Activated CD4-positive, CD25-positive, alpha-beta regulatory T cell treated with anti-CD3 and anti-CD28 coated beads, Interleukin-2, amount 50 U/mL, for 16 hours (primary cell): ENCODE data around the gene WDFY4.

Source experiments
- DNase-seq: peaks from one replicate; pipeline ENCODE4 v3.0.0-alpha.2; 2020; ENCODE audit warnings: low read depth, low spot score

The WDFY4 gene

GRCh38 chr10:48905311-48905710 lies 220.6 kb downstream of the WDFY4 start:
- DNase-seq: no peak

DNA sequence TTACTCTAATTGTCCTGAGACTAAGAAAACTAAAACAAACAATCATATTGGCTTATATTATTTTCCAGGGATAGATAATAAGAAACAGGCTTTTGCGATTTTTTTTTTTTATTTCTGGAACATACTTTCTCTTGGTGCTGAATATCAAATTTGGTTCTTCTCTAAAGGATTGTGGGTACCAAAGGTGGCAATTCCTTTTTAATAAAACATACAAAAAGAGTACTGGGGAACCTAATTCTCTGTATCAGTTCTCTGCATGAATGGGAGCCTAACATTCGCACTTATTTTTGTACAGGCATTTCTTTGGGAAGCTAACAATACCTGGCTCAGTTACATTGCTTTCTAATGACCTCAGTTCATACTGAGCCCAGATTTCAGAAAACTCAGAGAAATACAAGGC lies 222.2 kb downstream of the WDFY4 start:
- no peak for DNase-seq

- DNase-seq: no peak
These were observed 223.1 kb downstream of the WDFY4 start for GRCh38 chr10:48907730-48908129.

DNA sequence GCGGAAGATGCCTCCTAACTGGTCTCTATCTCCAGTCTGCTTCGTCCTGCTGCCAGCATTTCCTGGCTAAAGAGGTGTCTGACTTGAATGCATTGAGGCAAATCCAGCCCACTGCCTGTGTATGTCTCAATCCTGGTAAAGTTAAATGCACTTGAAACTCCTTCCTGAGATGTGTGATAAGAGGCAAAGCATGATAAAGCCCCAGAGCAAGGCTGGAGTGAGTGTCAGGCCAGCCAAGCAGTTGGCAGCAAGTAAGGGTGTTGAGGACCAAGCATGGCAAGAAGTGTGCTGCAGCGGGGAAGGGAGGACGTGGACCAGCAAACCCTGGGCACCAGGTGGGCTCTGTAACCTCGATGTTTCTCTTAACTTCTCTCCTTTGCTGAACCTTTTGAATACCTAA lies 225.9 kb downstream of the WDFY4 start:
- no peak for DNase-seq

DNA sequence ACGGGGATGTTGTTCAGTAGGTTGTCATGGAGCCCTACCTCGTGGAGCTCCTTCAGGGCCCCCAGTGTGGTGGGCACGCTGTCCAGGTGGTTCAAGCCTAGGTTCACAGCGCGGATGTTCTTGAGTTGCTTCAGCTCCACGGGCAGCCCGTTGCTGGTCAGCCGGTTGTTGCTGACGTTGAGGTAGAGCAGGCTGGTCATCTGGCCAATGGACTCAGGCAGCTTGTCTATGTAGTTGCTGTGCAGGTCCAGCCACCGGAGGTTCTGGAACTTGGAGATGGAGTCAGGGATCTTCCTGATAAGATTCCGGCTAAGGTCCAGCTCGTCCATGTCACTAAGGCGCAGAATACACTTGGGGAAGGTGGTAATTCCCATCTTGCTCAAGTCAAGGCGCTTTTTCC lies 229.0 kb downstream of the WDFY4 start:
- no peak for DNase-seq

DNA sequence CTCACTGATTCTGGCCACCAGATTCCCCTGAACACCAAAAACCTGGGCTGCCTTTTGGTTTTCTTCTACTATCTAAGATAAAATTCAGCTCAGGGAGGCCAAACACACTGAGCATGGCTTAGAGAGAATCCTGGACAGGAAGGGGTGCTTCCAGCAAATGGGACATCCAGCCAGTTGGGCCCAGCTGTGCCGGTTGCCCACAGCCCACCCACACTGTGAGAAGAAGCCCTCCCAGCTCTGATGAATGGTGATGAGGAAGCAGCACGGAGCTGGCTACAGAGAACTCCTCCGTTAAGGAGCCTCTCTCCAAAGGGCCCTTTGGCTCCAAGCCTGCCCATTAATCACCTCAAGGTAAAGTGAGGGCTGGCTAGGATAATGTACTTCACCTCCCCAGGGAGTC lies 239.1 kb downstream of the WDFY4 start:
- DNase-seq: no peak

- DNase-seq: no peak
These were observed 240.3 kb downstream of the WDFY4 start for GRCh38 chr10:48924988-48925387.

- DNase-seq: no peak
These were observed 241.6 kb downstream of the WDFY4 start for GRCh38 chr10:48926255-48926654.

DNA sequence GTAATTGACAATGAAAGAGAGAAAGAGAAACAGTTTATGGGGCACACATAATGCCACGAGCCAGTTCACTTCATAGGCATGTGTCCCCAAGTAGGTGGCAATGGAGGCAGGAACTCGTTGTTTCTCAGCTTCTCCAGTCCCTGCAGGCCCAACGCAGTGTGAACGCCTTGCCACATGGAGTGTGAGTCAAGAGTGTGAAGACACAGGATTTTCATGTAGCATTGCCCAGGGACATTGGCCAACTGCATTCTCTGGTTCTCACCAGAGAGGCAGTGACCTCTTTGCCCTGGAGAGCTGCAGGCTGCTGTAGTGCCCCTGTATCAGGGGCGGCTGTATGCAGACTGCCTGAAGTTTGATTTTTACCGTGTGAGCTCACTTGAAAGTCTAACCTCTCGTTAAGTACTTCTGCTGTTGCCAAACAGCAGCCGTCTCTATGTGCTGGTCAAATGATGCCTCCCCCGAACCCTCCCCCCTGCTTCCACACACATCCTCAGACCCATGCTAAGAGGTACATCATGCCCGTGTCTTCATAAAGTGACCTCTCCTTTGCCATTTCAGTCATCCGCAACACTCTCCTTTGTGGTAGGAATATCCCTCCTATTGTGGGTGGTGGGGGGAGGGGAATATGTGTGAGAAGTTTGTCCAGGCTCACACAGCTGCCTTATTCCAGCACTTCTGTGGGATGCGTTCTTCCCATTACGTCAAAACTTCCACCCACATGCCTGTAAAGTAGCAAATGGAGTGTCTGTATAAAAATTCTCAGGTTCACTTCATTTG lies 242.3 kb downstream of the WDFY4 start:
- no peak for DNase-seq

DNA sequence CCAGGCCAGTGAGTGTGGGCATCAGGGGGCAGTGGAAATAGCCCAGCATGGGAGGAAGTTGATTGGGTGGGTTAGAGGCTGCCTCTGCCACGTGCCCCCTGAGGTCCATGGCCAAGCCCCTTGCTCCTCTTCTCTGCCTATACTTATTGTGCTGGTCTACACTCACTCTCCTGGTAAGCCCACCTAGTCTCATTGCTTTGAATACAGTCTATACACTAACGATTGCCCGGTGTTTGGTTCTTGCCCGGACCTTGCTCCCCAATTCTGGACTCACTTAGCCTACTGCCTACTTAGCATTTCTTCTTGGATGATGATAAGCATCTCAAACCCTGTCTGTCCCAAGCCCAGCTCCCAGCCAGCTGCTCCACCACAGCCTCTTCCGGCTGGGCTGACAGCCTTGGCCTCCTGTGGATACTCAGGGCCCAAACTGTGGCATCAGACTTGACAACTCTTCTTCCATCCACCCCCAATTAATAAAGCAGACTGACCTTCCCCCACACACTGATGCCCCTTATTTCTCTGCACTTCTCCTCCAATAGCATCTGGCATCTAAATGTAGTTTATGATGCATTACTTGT lies 244.8 kb downstream of the WDFY4 start:
- DNase-seq: no peak

- DNase-seq: no peak
These were observed 246.5 kb downstream of the WDFY4 start for GRCh38 chr10:48931188-48931587.

- DNase-seq: no peak
These were observed 248.4 kb downstream of the WDFY4 start for GRCh38 chr10:48932831-48933664.

DNA sequence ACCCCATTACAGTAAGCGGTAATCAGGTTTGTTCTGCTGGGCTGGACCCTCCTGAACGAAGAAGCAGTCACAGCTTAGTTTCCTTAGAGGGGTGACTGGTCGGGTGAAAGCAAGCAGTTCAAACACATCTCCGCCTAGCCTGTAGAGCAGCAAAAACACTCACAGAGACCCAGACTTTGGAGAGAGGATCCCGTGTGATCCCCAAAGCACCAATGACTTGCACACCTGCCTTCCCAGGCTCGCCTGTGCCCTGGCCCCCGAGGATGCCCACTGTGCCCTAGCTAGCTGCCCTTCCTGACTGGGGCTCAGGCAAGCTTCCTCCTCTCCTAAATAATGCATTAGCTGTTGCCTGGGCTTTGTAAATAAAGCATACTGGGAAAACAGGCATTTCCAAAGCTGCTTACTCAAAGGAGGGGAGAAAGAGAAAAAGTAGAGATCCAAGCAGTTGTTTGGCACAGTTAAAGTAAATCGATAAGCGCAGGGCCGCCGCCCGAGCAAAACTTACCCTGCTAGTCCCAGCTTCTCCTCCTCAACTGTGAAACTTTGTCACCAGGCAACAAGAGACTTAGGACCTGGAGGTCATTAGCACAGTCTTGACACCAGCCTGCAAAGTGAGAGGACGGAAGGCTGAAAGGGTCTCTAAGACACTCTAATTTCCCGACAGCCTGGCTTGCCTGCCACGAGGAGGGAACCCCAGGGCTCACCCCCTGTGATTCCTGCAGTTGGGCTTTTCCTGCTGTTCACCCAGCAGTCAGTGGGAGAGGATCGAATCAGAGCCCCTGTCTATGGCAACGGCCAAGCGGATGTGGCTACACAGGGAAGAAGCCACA lies 250.2 kb downstream of the WDFY4 start:
- DNase-seq: no peak

GRCh38 chr10:48935577-48935976 lies 250.9 kb downstream of the WDFY4 start:
- DNase-seq: no peak

DNA sequence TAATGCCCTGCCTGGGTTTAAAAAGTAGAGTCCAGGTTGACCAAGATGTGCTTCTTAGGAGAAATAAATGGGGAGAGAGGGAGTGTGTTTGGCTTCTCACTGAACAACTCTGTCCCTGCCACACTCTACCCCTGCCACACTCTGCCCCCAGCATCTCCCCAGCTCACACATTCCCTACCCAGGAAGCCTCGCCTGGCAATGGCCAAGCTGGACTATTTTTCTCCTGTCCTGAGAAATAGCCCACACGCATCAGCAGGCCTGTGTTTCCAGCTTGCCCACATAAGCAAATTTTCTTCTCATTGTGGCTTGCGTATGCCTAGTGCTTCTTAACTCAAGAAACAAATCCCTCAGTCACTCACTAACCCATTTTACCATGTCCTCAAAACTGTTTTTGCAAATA lies 253.1 kb downstream of the WDFY4 start:
- DNase-seq: no peak

DNA sequence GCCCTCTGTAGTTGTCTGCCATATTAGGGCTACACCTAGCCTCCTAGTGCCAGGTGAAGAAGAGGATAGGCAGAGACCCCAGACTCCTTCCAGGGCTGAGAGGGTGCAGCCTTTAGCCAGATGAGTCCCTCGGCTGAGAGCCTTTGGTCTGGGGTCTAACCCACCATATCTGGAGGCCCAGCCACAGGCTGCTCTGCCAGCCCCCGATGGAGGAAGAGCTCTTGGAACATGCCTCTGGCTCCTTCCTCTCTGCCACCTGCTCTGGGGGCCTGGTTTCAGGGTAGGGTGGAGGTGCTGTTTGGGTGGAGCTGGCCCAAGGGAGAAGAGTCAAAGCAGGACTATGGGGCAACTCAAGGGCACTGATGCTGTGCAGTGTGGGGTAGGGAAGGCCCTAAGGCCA lies 253.6 kb downstream of the WDFY4 start:
- DNase-seq: no peak

DNA sequence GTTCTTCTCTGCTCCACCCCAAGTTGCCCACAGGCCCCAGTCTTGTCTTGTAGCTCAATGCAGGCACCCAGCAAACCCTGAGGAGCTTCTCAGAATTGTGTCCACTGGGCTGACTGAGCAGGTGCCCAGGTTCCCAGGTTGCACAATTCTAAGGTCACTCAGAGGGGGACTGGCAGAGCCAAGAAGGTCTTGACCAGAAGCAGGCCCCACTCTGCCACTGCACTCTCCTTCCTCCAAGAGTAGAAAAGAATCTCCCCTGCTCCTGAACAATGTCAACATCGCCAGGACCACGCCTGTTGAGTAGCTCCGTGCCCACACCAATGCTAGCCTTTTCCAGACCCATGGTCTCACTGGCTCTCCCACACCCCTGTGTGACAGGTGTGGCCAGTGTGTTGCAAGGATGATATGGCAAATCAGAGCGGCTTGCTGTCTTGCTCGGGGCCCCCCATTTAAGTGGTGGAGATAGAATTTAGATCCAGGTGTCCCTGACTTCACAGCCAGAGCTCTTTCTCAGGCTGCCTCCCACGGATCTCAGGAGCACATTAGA lies 254.4 kb downstream of the WDFY4 start:
- no peak for DNase-seq

- DNase-seq: no peak
These were observed 255.2 kb downstream of the WDFY4 start, which contains the start of gene LRRC18 for GRCh38 chr10:48939790-48940325. Gene LRRC18, minus strand, starts transcription at chr10:48939840. Its CDS starts 25,685 bp downstream, at chr10:48914155.

- DNase-seq: no peak
These were observed 255.7 kb downstream of the WDFY4 start for GRCh38 chr10:48940372-48940771.

- no peak for DNase-seq
These were observed 256.3 kb downstream of the WDFY4 start for GRCh38 chr10:48940958-48941357.

GRCh38 chr10:48941427-48942075 lies 256.9 kb downstream of the WDFY4 start:
- DNase-seq: no peak
